ENCODE measurements around the gene CRYGS. TPM values are rescaled to one million over a fixed set of nuclear protein-coding genes. Genes with fewer than 3 reads are reported as not detected.
"Not testable (repeated sequence)": the region's sequence is repeated elsewhere in the genome, so short reads cannot be mapped to it uniquely, and the experiment has no call there.

The CRYGS gene
- total RNA-seq: 1 to 10 TPM; 2.4 to 4.9 TPM

- ATAC-seq (replicated peaks): no peak
- Mint-ChIP-seq H3K27ac (peak within 1 kb of the TSS; percentile 35), H3K9me3 (no peaks in the 10 kb centered on the region), H3K4me3 (no peak within 1 kb of the TSS), H3K36me3 (ENCODE audit: low read depth) (peaks cover 48% of the 10 kb centered on the region), H3K4me1 (peaks cover 12% of the 10 kb centered on the region), H3K27me3 (no peaks in the 10 kb centered on the region)
These were observed at the start of gene CRYGS for GRCh38 chr3:186544281-186544680. CRYGS (minus strand) TSS chr3:186544380; CDS start chr3:186544326, 54 bp downstream.

GRCh38 chr3:186593862-186594261, 49.7 kb upstream of the CRYGS start:
- Mint-ChIP-seq H3K36me3 (ENCODE audit: low read depth) (no peaks in the 10 kb centered on the region), H3K27ac (no peak overlapping the region), H3K27me3 (no peaks in the 10 kb centered on the region), H3K9me3 (no peaks in the 10 kb centered on the region), H3K4me1 (peaks cover 7% of the 10 kb centered on the region), H3K4me3 (no peak overlapping the region)
- ATAC-seq (replicated peaks): no peak

- Mint-ChIP-seq H3K27ac (no peak overlapping the region), H3K27me3 (no peaks in the 10 kb centered on the region), H3K9me3 (no peaks in the 10 kb centered on the region), H3K4me1 (peaks cover 13% of the 10 kb centered on the region), H3K4me3 (no peak overlapping the region), H3K36me3 (ENCODE audit: low read depth) (no peaks in the 10 kb centered on the region)
- no peak for ATAC-seq (replicated peaks)
These were observed 48.5 kb upstream of the CRYGS start for GRCh38 chr3:186592682-186593081.

- no peak overlapping the region for H3K27ac Mint-ChIP-seq
These were observed 46.6 kb upstream of the CRYGS start for GRCh38 chr3:186590580-186591295.

GRCh38 chr3:186589856-186590579, 45.8 kb upstream of the CRYGS start:
- peak; percentile 73 for ATAC-seq (replicated peaks)
- H3K27me3 Mint-ChIP-seq: no peaks in the 10 kb centered on the region
- peaks cover 16% of the 10 kb centered on the region for H3K36me3 Mint-ChIP-seq (ENCODE audit: low read depth)
- H3K27ac Mint-ChIP-seq: no peak overlapping the region
- H3K9me3 Mint-ChIP-seq: no peaks in the 10 kb centered on the region
- H3K4me3 Mint-ChIP-seq: no peak overlapping the region
- peaks cover 13% of the 10 kb centered on the region for H3K4me1 Mint-ChIP-seq

More at GRCh38 chr3:186590580-186591295, 46.6 kb upstream of the CRYGS start:
- H3K9me3 Mint-ChIP-seq: no peaks in the 10 kb centered on the region
- no peak overlapping the region for H3K4me3 Mint-ChIP-seq
- peaks cover 8% of the 10 kb centered on the region for H3K36me3 Mint-ChIP-seq (ENCODE audit: low read depth)
- H3K27me3 Mint-ChIP-seq: no peaks in the 10 kb centered on the region
- no peak for ATAC-seq (replicated peaks)
- peaks cover 13% of the 10 kb centered on the region for H3K4me1 Mint-ChIP-seq

GRCh38 chr3:186589121-186589520, 44.9 kb upstream of the CRYGS start:
- H3K27me3 Mint-ChIP-seq: no peaks in the 10 kb centered on the region
- H3K27ac Mint-ChIP-seq: peak overlapping the region; percentile 15
- H3K36me3 Mint-ChIP-seq (ENCODE audit: low read depth): peaks cover 25% of the 10 kb centered on the region
- no peak for ATAC-seq (replicated peaks)
- no peak overlapping the region for H3K4me3 Mint-ChIP-seq
- H3K4me1 Mint-ChIP-seq: peaks cover 13% of the 10 kb centered on the region
- H3K9me3 Mint-ChIP-seq: no peaks in the 10 kb centered on the region

GRCh38 chr3:186588632-186589031, 44.5 kb upstream of the CRYGS start:
- no peaks in the 10 kb centered on the region for H3K9me3 Mint-ChIP-seq
- peak overlapping the region; percentile 15 for H3K27ac Mint-ChIP-seq
- no peak overlapping the region for H3K4me3 Mint-ChIP-seq
- peaks cover 30% of the 10 kb centered on the region for H3K36me3 Mint-ChIP-seq (ENCODE audit: low read depth)
- H3K4me1 Mint-ChIP-seq: peaks cover 13% of the 10 kb centered on the region
- no peaks in the 10 kb centered on the region for H3K27me3 Mint-ChIP-seq
- peak; percentile 70 for ATAC-seq (replicated peaks)

- Mint-ChIP-seq H3K9me3 (no peaks in the 10 kb centered on the region), H3K27ac (no peak overlapping the region), H3K36me3 (ENCODE audit: low read depth) (peaks cover 44% of the 10 kb centered on the region), H3K4me1 (peaks cover 13% of the 10 kb centered on the region), H3K27me3 (no peaks in the 10 kb centered on the region), H3K4me3 (no peak overlapping the region)
- no peak for ATAC-seq (replicated peaks)
These were observed 43.0 kb upstream of the CRYGS start for GRCh38 chr3:186587183-186587582.

GRCh38 chr3:186586245-186586644, 42.1 kb upstream of the CRYGS start:
- H3K27me3 Mint-ChIP-seq; H3K4me3 Mint-ChIP-seq; H3K27ac Mint-ChIP-seq; ATAC-seq (replicated peaks); H3K9me3 Mint-ChIP-seq: not testable (repeated sequence)
- peaks cover 13% of the 10 kb centered on the region for H3K4me1 Mint-ChIP-seq
- H3K36me3 Mint-ChIP-seq (ENCODE audit: low read depth): peaks cover 53% of the 10 kb centered on the region

GRCh38 chr3:186583831-186584230, 39.7 kb upstream of the CRYGS start:
- no peaks in the 10 kb centered on the region for H3K9me3 Mint-ChIP-seq
- peak overlapping the region; percentile 36 for H3K27ac Mint-ChIP-seq
- ATAC-seq (replicated peaks): peak; percentile 69
- H3K27me3 Mint-ChIP-seq: no peaks in the 10 kb centered on the region
- H3K4me3 Mint-ChIP-seq: no peak overlapping the region
- peaks cover 78% of the 10 kb centered on the region for H3K36me3 Mint-ChIP-seq (ENCODE audit: low read depth)
- peaks cover 6% of the 10 kb centered on the region for H3K4me1 Mint-ChIP-seq

- no peak for ATAC-seq (replicated peaks)
- Mint-ChIP-seq H3K9me3 (no peaks in the 10 kb centered on the region), H3K4me3 (no peak overlapping the region), H3K36me3 (ENCODE audit: low read depth) (peaks cover 90% of the 10 kb centered on the region), H3K4me1 (no peaks in the 10 kb centered on the region), H3K27me3 (no peaks in the 10 kb centered on the region), H3K27ac (no peak overlapping the region)
These were observed 38.4 kb upstream of the CRYGS start for GRCh38 chr3:186582541-186582940.

GRCh38 chr3:186580785-186581184, 36.6 kb upstream of the CRYGS start:
- no peak overlapping the region for H3K4me3 Mint-ChIP-seq
- no peaks in the 10 kb centered on the region for H3K9me3 Mint-ChIP-seq
- H3K36me3 Mint-ChIP-seq (ENCODE audit: low read depth): peaks cover 100% of the 10 kb centered on the region
- H3K27me3 Mint-ChIP-seq: no peaks in the 10 kb centered on the region
- no peak overlapping the region for H3K27ac Mint-ChIP-seq
- ATAC-seq (replicated peaks): no peak
- H3K4me1 Mint-ChIP-seq: peaks cover 1% of the 10 kb centered on the region

GRCh38 chr3:186577521-186577920, 33.3 kb upstream of the CRYGS start:
- H3K36me3 Mint-ChIP-seq (ENCODE audit: low read depth): peaks cover 100% of the 10 kb centered on the region
- H3K27ac Mint-ChIP-seq: no peak overlapping the region
- H3K9me3 Mint-ChIP-seq: no peaks in the 10 kb centered on the region
- no peaks in the 10 kb centered on the region for H3K27me3 Mint-ChIP-seq
- no peak for ATAC-seq (replicated peaks)
- H3K4me3 Mint-ChIP-seq: no peak overlapping the region
- peaks cover 13% of the 10 kb centered on the region for H3K4me1 Mint-ChIP-seq

GRCh38 chr3:186571644-186572013, 27.4 kb upstream of the CRYGS start:
- Mint-ChIP-seq H3K36me3 (ENCODE audit: low read depth) (peaks cover 66% of the 10 kb centered on the region), H3K4me3 (peak overlapping the region; percentile 97), H3K27ac (peak overlapping the region; percentile 97), H3K9me3 (no peaks in the 10 kb centered on the region), H3K4me1 (peaks cover 30% of the 10 kb centered on the region), H3K27me3 (no peaks in the 10 kb centered on the region)
- no peak for ATAC-seq (replicated peaks)

All from activated T-helper 17 cell treated with anti-CD3 and anti-CD28 coated beads, Interleukin-2, amount 50 U/mL, for 72 hours (primary cell).